H9 (cell line): ENCODE data around the gene PPP1R14C. TPM values are rescaled to one million over a fixed set of nuclear protein-coding genes. Genes with fewer than 3 reads are reported as not detected.

ENCODE experiments used
- DNase-seq: peaks from one replicate; pipeline ENCODE4 v3.0.0-alpha.2; 2017
- H2AFZ ChIP-seq: one replicate; pipeline ENCODE4 v1.6.1; 2013; ENCODE audit warnings: mild to moderate bottlenecking, low read length, control low read depth, moderate library complexity
- H2AK5ac ChIP-seq: 2 replicates; pipeline ENCODE4 v1.6.1; 2013; ENCODE audit warnings: low read length, control low read depth, mixed read lengths; ENCODE audit not compliant: insufficient read length
- H2BK120ac ChIP-seq: one replicate; pipeline ENCODE4 v1.6.1; 2013; ENCODE audit warnings: low read depth, mild to moderate bottlenecking, low read length, control low read depth, inconsistent platforms; ENCODE audit not compliant: poor library complexity, severe bottlenecking
- H2BK12ac ChIP-seq: 2 replicates; pipeline ENCODE4 v1.6.1; 2013; ENCODE audit warnings: low read length, control low read depth, mixed read lengths, low read depth; ENCODE audit not compliant: insufficient read length
- H2BK15ac ChIP-seq: 2 replicates; pipeline ENCODE4 v1.6.1; 2013; ENCODE audit warnings: low read depth, low read length, control low read depth
- H2BK20ac ChIP-seq: one replicate; pipeline ENCODE4 v1.6.1; 2013; ENCODE audit warnings: low read depth, mild to moderate bottlenecking, low read length, control low read depth, inconsistent platforms; ENCODE audit not compliant: poor library complexity, severe bottlenecking
- H2BK5ac ChIP-seq: 2 replicates; pipeline ENCODE4 v1.6.1; 2013; ENCODE audit warnings: low read length, control low read depth, mixed read lengths; ENCODE audit not compliant: insufficient read length
- H3K14ac ChIP-seq: 2 replicates; pipeline ENCODE4 v1.6.1; 2013; ENCODE audit warnings: low read length, control low read depth; ENCODE audit not compliant: insufficient read depth
- H3K18ac ChIP-seq: 2 replicates; pipeline ENCODE4 v1.6.1; 2013; ENCODE audit warnings: low read depth, mild to moderate bottlenecking, mixed read lengths, low read length, control low read depth; ENCODE audit not compliant: insufficient read length
- H3K23ac ChIP-seq: 2 replicates; pipeline ENCODE4 v1.6.1; 2013; ENCODE audit warnings: low read length, control low read depth, mixed read lengths, low read depth; ENCODE audit not compliant: insufficient read length
- H3K23me2 ChIP-seq: 2 replicates; pipeline ENCODE4 v1.6.1; 2013; ENCODE audit warnings: low read depth, mild to moderate bottlenecking, mixed read lengths, low read length, control low read depth; ENCODE audit not compliant: insufficient read length, poor library complexity, severe bottlenecking
- H3K27ac ChIP-seq: 2 replicates; pipeline ENCODE4 v1.5.1; 2013; ENCODE audit warnings: low read length, control low read depth, mixed read lengths, low read depth; ENCODE audit not compliant: insufficient read length
- H3K27me3 ChIP-seq: 2 replicates; pipeline ENCODE4 v1.6.1; 2013; ENCODE audit warnings: low read length, control low read depth, inconsistent platforms; ENCODE audit not compliant: insufficient read depth
- H3K4ac ChIP-seq: 2 replicates; pipeline ENCODE4 v1.6.1; 2013; ENCODE audit warnings: low read depth, mild to moderate bottlenecking, control low read depth, inconsistent platforms, low read length, moderate library complexity
- H3K4me1 ChIP-seq: 2 replicates; pipeline ENCODE4 v1.6.1; 2013; ENCODE audit warnings: low read length, control low read depth, inconsistent platforms; ENCODE audit not compliant: insufficient read depth
- H3K4me2 ChIP-seq: 2 replicates; pipeline ENCODE4 v1.6.1; 2013; ENCODE audit warnings: low read length, control low read depth, mixed read lengths; ENCODE audit not compliant: insufficient read length, insufficient read depth
- H3K56ac ChIP-seq: 2 replicates; pipeline ENCODE4 v1.6.1; 2013; ENCODE audit warnings: low read depth, mild to moderate bottlenecking, mixed read lengths, low read length, control low read depth; ENCODE audit not compliant: insufficient read length
- H3K79me1 ChIP-seq: 2 replicates; pipeline ENCODE4 v1.6.1; 2013; ENCODE audit warnings: low read depth, mild to moderate bottlenecking, moderate library complexity, low read length, control low read depth, inconsistent platforms; ENCODE audit not compliant: insufficient read depth, poor library complexity, severe bottlenecking
- H3K79me2 ChIP-seq: 2 replicates; pipeline ENCODE4 v1.6.1; 2013; ENCODE audit warnings: low read length, control low read depth, inconsistent platforms; ENCODE audit not compliant: insufficient read depth
- H3K9ac ChIP-seq: 2 replicates; pipeline ENCODE4 v1.6.1; 2013; ENCODE audit warnings: low read length, control low read depth, mixed read lengths; ENCODE audit not compliant: insufficient read length; ENCODE audit errors: extremely low read depth
- H3K9me3 ChIP-seq: one replicate; pipeline ENCODE4 v1.6.1; 2013; ENCODE audit warnings: low read depth, low read length, inconsistent platforms; ENCODE audit not compliant: control insufficient read depth
- H3T11ph ChIP-seq: one replicate; pipeline ENCODE4 v1.6.1; 2013; ENCODE audit warnings: mild to moderate bottlenecking, low read length, control low read depth, inconsistent platforms
- H4K20me1 ChIP-seq: one replicate; pipeline ENCODE4 v1.6.1; 2013; ENCODE audit not compliant: control insufficient read depth, insufficient read length, insufficient read depth
- H4K5ac ChIP-seq: 2 replicates; pipeline ENCODE4 v1.6.1; 2013; ENCODE audit warnings: low read depth, mild to moderate bottlenecking, mixed read lengths, low read length, control low read depth; ENCODE audit not compliant: insufficient read length
- H4K8ac ChIP-seq: replicated peaks from 2 replicates; pipeline ENCODE4 v1.6.1; 2013; ENCODE audit warnings: low read length, control low read depth, mixed read lengths, low read depth; ENCODE audit not compliant: insufficient read length
- H4K91ac ChIP-seq: 2 replicates; pipeline ENCODE4 v1.6.1; 2013; ENCODE audit warnings: low read depth, mild to moderate bottlenecking, moderate library complexity, mixed read lengths, low read length, control low read depth; ENCODE audit not compliant: insufficient read length
- H3K27ac Mint-ChIP-seq, 3 experiments: 2 replicates in 2 of 3; 3 replicates in 1 of 3; pipeline ENCODE4 v1.8.0; 2020 to 2021; ENCODE audit warnings: mixed read lengths in 3 of 3, mild to moderate bottlenecking in 1 of 3, moderate library complexity in 1 of 3
- H3K27me3 Mint-ChIP-seq: 2 replicates; pipeline ENCODE4 v1.8.0; 2021; ENCODE audit warnings: low read depth, mild to moderate bottlenecking, moderate library complexity, mixed read lengths
- H3K36me3 Mint-ChIP-seq, 3 experiments: 2 replicates in 2 of 3; 3 replicates in 1 of 3; pipeline ENCODE4 v1.8.0; 2020 to 2021; ENCODE audit warnings: low read depth in 3 of 3, mixed read lengths in 3 of 3; ENCODE audit not compliant: insufficient read depth in 1 of 3
- H3K4me1 Mint-ChIP-seq, 2 experiments: 2 replicates each; pipeline ENCODE4 v1.8.0; 2020; ENCODE audit warnings: mixed read lengths in 2 of 2
- H3K4me3 Mint-ChIP-seq, 2 experiments: 2 replicates in 1 of 2; 3 replicates in 1 of 2; pipeline ENCODE4 v1.8.0; 2020 to 2021; ENCODE audit warnings: mild to moderate bottlenecking in 2 of 2, mixed read lengths in 2 of 2, moderate library complexity in 1 of 2
- H3K9me3 Mint-ChIP-seq, 2 experiments: 2 replicates in 1 of 2; 3 replicates in 1 of 2; pipeline ENCODE4 v1.8.0; 2020; ENCODE audit warnings: mild to moderate bottlenecking in 2 of 2, mixed read lengths in 2 of 2, moderate library complexity in 1 of 2
- WGBS: extraction: QIAGEN DNeasy Blood & Tissue Kit; methylation state at CpG from one replicate; pipeline ENCODE4 v1.1.7; 2013; ENCODE audit warnings: missing lambda C conversion rate, low lambda C conversion rate, mixed read lengths; ENCODE audit not compliant: insufficient read length; ENCODE audit errors: extremely low coverage; 5-methylcytosine and 5-hydroxymethylcytosine counted together
- total RNA-seq: library from RNA; stranded (reverse); gene quantifications from 2 replicates; pipeline ENCODE4 v1.2.1, GENCODE V29; 2021
- TF ChIP-seq, protein P1 (sequence below): fragments of 200-600 bp; sonication (generic); conservative IDR thresholded peaks from 3 replicates; pipeline ENCODE4 v1.8.0; 2021; ENCODE audit warnings: antibody characterized with exemption, mild to moderate bottlenecking

Gene PPP1R14C
- total RNA-seq, 1 experiment from 2014 or later, result 0.37 TPM

DNA sequence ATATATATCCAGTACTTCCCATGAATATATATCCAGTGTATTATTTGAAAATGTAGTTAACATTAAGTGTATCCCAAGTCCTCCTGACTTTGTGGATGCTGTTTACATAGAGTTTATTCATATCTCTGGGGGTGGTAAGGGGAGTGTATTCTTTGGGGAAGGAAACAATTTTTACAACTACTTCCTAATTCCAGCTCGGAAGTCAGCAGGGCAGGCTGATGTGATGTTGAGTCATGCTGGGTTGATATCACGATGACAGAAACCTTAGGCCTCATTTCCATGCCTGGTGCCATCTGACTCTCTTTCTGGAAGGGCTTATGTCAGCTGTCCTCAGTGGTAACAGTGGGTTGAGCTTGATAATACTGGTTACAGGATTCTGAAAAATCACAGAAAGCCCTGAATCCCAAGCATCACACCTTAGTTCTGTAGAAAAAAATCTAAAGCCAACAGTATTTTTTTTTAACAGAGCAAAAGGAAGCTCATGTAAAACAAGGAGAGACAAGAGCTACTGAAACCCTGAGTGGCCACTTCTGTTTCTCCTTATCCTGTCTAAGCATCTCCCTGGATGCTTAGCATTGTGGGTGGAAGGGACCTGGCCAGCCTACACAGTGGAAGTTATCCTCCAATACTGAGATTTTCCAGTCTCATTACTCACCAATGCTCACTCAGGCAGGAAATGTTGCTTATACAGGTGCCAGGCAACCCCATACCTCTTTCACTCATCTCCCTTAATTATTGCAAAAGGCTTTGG lies 150.8 kb downstream of the PPP1R14C start:
- H3K9ac ChIP-seq, result no peak overlapping the region
- H4K91ac ChIP-seq, result no peak overlapping the region
- no peaks in the 10 kb centered on the region for H3K4me1 ChIP-seq
- peaks cover 13% of the 10 kb centered on the region for H3K9me3 ChIP-seq
- no peak overlapping the region for H3K18ac ChIP-seq
- no peak overlapping the region for H2AK5ac ChIP-seq
- H2BK20ac ChIP-seq, result no peak overlapping the region
- H3K27me3 ChIP-seq, result no peaks in the 10 kb centered on the region
- Mint-ChIP-seq H3K27ac (no peak overlapping the region), H3K36me3 (peaks cover 8 to 19% (median 8%) of the 10 kb centered on the region in 3 experiments), H3K9me3 (peaks cover 22 to 25% of the 10 kb centered on the region in 2 experiments), H3K4me1 (no peaks in the 10 kb centered on the region), H3K4me3 (no peak overlapping the region), H3K27me3 (peaks cover 8% of the 10 kb centered on the region)
- H3K4me2 ChIP-seq, result no peak overlapping the region
- H2BK12ac ChIP-seq, result no peak overlapping the region
- WGBS, result no CpG with 5 or more reads among the region's 2 CpGs
- H3K23me2 ChIP-seq, result no peaks in the 10 kb centered on the region
- DNase-seq, result no peak
- H3K27ac ChIP-seq, result no peak overlapping the region
- no peak overlapping the region for H3K14ac ChIP-seq
- no peaks in the 10 kb centered on the region for H4K20me1 ChIP-seq
- H3T11ph ChIP-seq, result no peak overlapping the region
- H4K5ac ChIP-seq, result no peak overlapping the region
- H3K79me2 ChIP-seq, result no peaks in the 10 kb centered on the region
- no peaks in the 10 kb centered on the region for H3K79me1 ChIP-seq
- H2BK5ac ChIP-seq, result no peak overlapping the region
- H2BK15ac ChIP-seq, result no peak overlapping the region
- H4K8ac ChIP-seq, result no peak overlapping the region
- no peak overlapping the region for H2BK120ac ChIP-seq
- TF ChIP-seq, protein P1, sequence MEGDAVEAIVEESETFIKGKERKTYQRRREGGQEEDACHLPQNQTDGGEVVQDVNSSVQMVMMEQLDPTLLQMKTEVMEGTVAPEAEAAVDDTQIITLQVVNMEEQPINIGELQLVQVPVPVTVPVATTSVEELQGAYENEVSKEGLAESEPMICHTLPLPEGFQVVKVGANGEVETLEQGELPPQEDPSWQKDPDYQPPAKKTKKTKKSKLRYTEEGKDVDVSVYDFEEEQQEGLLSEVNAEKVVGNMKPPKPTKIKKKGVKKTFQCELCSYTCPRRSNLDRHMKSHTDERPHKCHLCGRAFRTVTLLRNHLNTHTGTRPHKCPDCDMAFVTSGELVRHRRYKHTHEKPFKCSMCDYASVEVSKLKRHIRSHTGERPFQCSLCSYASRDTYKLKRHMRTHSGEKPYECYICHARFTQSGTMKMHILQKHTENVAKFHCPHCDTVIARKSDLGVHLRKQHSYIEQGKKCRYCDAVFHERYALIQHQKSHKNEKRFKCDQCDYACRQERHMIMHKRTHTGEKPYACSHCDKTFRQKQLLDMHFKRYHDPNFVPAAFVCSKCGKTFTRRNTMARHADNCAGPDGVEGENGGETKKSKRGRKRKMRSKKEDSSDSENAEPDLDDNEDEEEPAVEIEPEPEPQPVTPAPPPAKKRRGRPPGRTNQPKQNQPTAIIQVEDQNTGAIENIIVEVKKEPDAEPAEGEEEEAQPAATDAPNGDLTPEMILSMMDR, result no peak
- H3K4ac ChIP-seq, result no peak overlapping the region
- H3K23ac ChIP-seq, result no peak overlapping the region
- no peak overlapping the region for H2AFZ ChIP-seq
- H3K56ac ChIP-seq, result no peak overlapping the region
